Neural cell (in vitro differentiated cells): ENCODE results near the gene HIBCH. TPM values are rescaled to one million over a fixed set of nuclear protein-coding genes. Genes with fewer than 3 reads are reported as not detected.

Source experiments
- H2AFZ ChIP-seq: fragments of 200-600, 300-800 bp; sonication (generic), shearing (Covaris generic); 2 replicates; pipeline ENCODE4 v1.6.0; 2014; ENCODE audit warnings: low read depth, mild to moderate bottlenecking, antibody characterized with exemption, low read length, moderate library complexity
- H3F3A ChIP-seq: fragments of 200-600 bp; shearing (Covaris generic); 2 replicates; pipeline ENCODE4 v1.6.1; 2016; ENCODE audit warnings: mild to moderate bottlenecking, moderate library complexity, mixed read lengths, antibody characterized with exemption, low read length; ENCODE audit not compliant: insufficient read depth, poor library complexity, severe bottlenecking
- H3K27ac ChIP-seq: fragments of 200-600, 300-800 bp; sonication (generic), shearing (Covaris generic); 2 replicates; pipeline ENCODE4 v1.5.1; 2014; ENCODE audit warnings: mild to moderate bottlenecking, low read length, moderate library complexity
- H3K27me3 ChIP-seq: fragments of 300-800, 200-600 bp; sonication (generic), shearing (Covaris generic); 2 replicates; pipeline ENCODE4 v1.6.0; 2014; ENCODE audit warnings: mild to moderate bottlenecking, low read depth, low read length, moderate library complexity; ENCODE audit not compliant: insufficient read depth
- H3K36me3 ChIP-seq: fragments of 300-800, 200-600 bp; sonication (generic), shearing (Covaris generic); 2 replicates; pipeline ENCODE4 v1.5.1; 2014; ENCODE audit warnings: mild to moderate bottlenecking, antibody characterized with exemption, low read length, moderate library complexity; ENCODE audit not compliant: insufficient read depth
- H3K4me2 ChIP-seq: fragments of 300-800, 200-600 bp; sonication (generic), shearing (Covaris generic); 2 replicates; pipeline ENCODE4 v1.6.0; 2014; ENCODE audit warnings: mild to moderate bottlenecking, low read length
- H3K4me3 ChIP-seq: fragments of 300-800, 200-600 bp; sonication (generic), shearing (Covaris generic); 2 replicates; pipeline ENCODE4 v1.5.1; 2014; ENCODE audit warnings: mild to moderate bottlenecking, low read length, moderate library complexity
- H3K79me2 ChIP-seq: fragments of 200-600 bp; shearing (Covaris generic); replicated peaks from 2 replicates; pipeline ENCODE4 v1.6.0; 2014; ENCODE audit warnings: mild to moderate bottlenecking, low read length, moderate library complexity; ENCODE audit not compliant: insufficient read depth
- H3K9ac ChIP-seq: fragments of 300-800, 200-600 bp; sonication (generic), shearing (Covaris generic); 2 replicates; pipeline ENCODE4 v1.6.1; 2016; ENCODE audit warnings: mild to moderate bottlenecking, low read length, mixed read lengths
- H3K9me2 ChIP-seq: fragments of 200-600 bp; shearing (Covaris generic); 2 replicates; pipeline ENCODE4 v1.6.1; 2016; ENCODE audit warnings: mild to moderate bottlenecking, low read length, mixed read lengths; ENCODE audit not compliant: insufficient read depth
- H3K9me3 ChIP-seq: fragments of 200-600, 300-800 bp; sonication (generic), shearing (Covaris generic); 2 replicates; pipeline ENCODE4 v1.6.1; 2016; ENCODE audit warnings: mild to moderate bottlenecking, mixed run types, low read length, moderate library complexity, mixed read lengths
- H4K20me1 ChIP-seq: fragments of 200-600 bp; shearing (Covaris generic); 2 replicates; pipeline ENCODE4 v1.6.1; 2016; ENCODE audit warnings: mild to moderate bottlenecking, mixed run types; ENCODE audit not compliant: insufficient read depth
- CTCF ChIP-seq: fragments of 450-650 bp; IDR thresholded peaks from 2 replicates; pipeline ENCODE4 v1.5.1; 2014; ENCODE audit warnings: antibody characterized with exemption, mild to moderate bottlenecking, moderate library complexity; ENCODE audit not compliant: poor library complexity, severe bottlenecking
- EP300 ChIP-seq: fragments of 450-650 bp; conservative IDR thresholded peaks from 2 replicates; pipeline ENCODE4 v1.6.1; 2014; ENCODE audit warnings: antibody characterized with exemption, mild to moderate bottlenecking, moderate library complexity; ENCODE audit not compliant: poor library complexity, severe bottlenecking
- EZH2 ChIP-seq: fragments of 200-600, 300-800 bp; shearing (Covaris generic), sonication (generic); IDR thresholded peaks from 2 replicates; pipeline ENCODE4 v1.6.1; 2014; ENCODE audit warnings: antibody characterized with exemption, low read length, borderline replicate concordance, mild to moderate bottlenecking; ENCODE audit not compliant: insufficient read depth, poor library complexity, severe bottlenecking
- MXI1 ChIP-seq: fragments of 450-650 bp; conservative IDR thresholded peaks from 2 replicates; pipeline ENCODE4 v1.6.1; 2014; ENCODE audit warnings: antibody characterized with exemption, mild to moderate bottlenecking; ENCODE audit not compliant: poor library complexity, severe bottlenecking
- POLR2AphosphoS5 ChIP-seq: IDR thresholded peaks from 2 replicates; pipeline ENCODE4 v1.6.1; 2012
- RAD21 ChIP-seq: fragments of 450-650 bp; conservative IDR thresholded peaks from 2 replicates; pipeline ENCODE4 v1.6.1; 2014; ENCODE audit warnings: antibody characterized with exemption, mild to moderate bottlenecking, moderate library complexity
- REST ChIP-seq: IDR thresholded peaks from 2 replicates; pipeline ENCODE4 v1.6.1; 2012; ENCODE audit warnings: borderline replicate concordance
- SMC3 ChIP-seq: fragments of 450-650 bp; conservative IDR thresholded peaks from 2 replicates; pipeline ENCODE4 v1.6.1; 2014; ENCODE audit warnings: antibody characterized with exemption, mild to moderate bottlenecking, moderate library complexity; ENCODE audit not compliant: poor library complexity
- TAF1 ChIP-seq: IDR thresholded peaks from 2 replicates; pipeline ENCODE4 v1.6.1; 2012; ENCODE audit warnings: low read depth
- polyA plus RNA-seq: library from polyadenylated mRNA; depleted of rRNA; stranded (reverse); fragments of >200 nt; gene quantifications from 2 replicates; pipeline ENCODE4 v1.2.3, GENCODE V29; 2014

Gene HIBCH
- polyA plus RNA-seq, 1 donor from 2014 or later, result 17.8 TPM

GRCh38 chr2:190215620-190216019 lies 104.0 kb downstream of the HIBCH start:
- no peaks in the 10 kb centered on the region for H4K20me1 ChIP-seq
- no peaks in the 10 kb centered on the region for H3K9me2 ChIP-seq
- no peak overlapping the region for H3K4me3 ChIP-seq
- H2AFZ ChIP-seq, result no peak overlapping the region
- H3F3A ChIP-seq, result no peaks in the 10 kb centered on the region
- H3K9ac ChIP-seq, result no peak overlapping the region
- H3K4me2 ChIP-seq, result no peak overlapping the region
- no peaks in the 10 kb centered on the region for H3K9me3 ChIP-seq
- TF ChIP-seq TAF1 (no peak), RAD21 (no peak), CTCF (no peak), REST (no peak), SMC3 (no peak), POLR2AphosphoS5 (no peak), MXI1 (no peak), EZH2 (no peak), EP300 (no peak)
- H3K27ac ChIP-seq, result no peak overlapping the region
- no peaks in the 10 kb centered on the region for H3K36me3 ChIP-seq
- H3K27me3 ChIP-seq, result no peaks in the 10 kb centered on the region
- H3K79me2 ChIP-seq, result no peaks in the 10 kb centered on the region

GRCh38 chr2:190214426-190215194 lies 105.0 kb downstream of the HIBCH start:
- no peak overlapping the region for H3K9ac ChIP-seq
- no peaks in the 10 kb centered on the region for H3K79me2 ChIP-seq
- TF ChIP-seq EP300 (no peak), TAF1 (no peak), EZH2 (no peak), REST (no peak), POLR2AphosphoS5 (no peak), RAD21 (no peak), MXI1 (no peak)
- no peak overlapping the region for H2AFZ ChIP-seq
- H3K27ac ChIP-seq, result no peak overlapping the region
- H4K20me1 ChIP-seq, result no peaks in the 10 kb centered on the region
- H3K27me3 ChIP-seq, result no peaks in the 10 kb centered on the region
- no peaks in the 10 kb centered on the region for H3K9me2 ChIP-seq
- no peaks in the 10 kb centered on the region for H3F3A ChIP-seq
- H3K4me3 ChIP-seq, result no peak overlapping the region
- no peaks in the 10 kb centered on the region for H3K9me3 ChIP-seq
- no peaks in the 10 kb centered on the region for H3K36me3 ChIP-seq
- no peak overlapping the region for H3K4me2 ChIP-seq
